Aorta (tissue), 5 donors: ENCODE measurements around the gene QRICH2. TPM values are rescaled to one million over a fixed set of nuclear protein-coding genes. Genes with fewer than 3 reads are reported as not detected.
"Not testable (repeated sequence)": the region's sequence is repeated elsewhere in the genome, so short reads cannot be mapped to it uniquely, and the experiment has no call there.

Source experiments
- ATAC-seq: fragments of 200-7000 bp; cut with Tn5 transposase; one replicate; pipeline ENCODE4 v1.9.1; 2022; ENCODE audit warnings: moderate library complexity; ENCODE audit not compliant: low FRiP score
- DNase-seq, 2 donors: peaks; one replicate each; pipeline ENCODE4 v3.0.0-alpha.2; 2020
- H3K27ac ChIP-seq, 2 donors: one replicate each; pipeline ENCODE4 v1.5.1; 2013; ENCODE audit warnings: low read length in 2 of 2, mild to moderate bottlenecking in 2 of 2, moderate library complexity in 2 of 2, control low read depth in 1 of 2, inconsistent platforms in 1 of 2, low read depth in 1 of 2
- H3K27me3 ChIP-seq, 2 donors: one replicate each; pipeline ENCODE4 v1.6.1; 2013; ENCODE audit warnings: control low read depth in 1 of 2, low read length in 1 of 2, mild to moderate bottlenecking in 1 of 2, moderate library complexity in 1 of 2; ENCODE audit not compliant: insufficient read depth in 2 of 2, control insufficient read depth in 1 of 2
- H3K36me3 ChIP-seq, 2 donors: one replicate each; pipeline ENCODE4 v1.6.1; 2013; ENCODE audit warnings: control low read depth in 1 of 2, low read length in 1 of 2, mild to moderate bottlenecking in 1 of 2; ENCODE audit not compliant: insufficient read depth in 2 of 2, control insufficient read depth in 1 of 2
- H3K4me1 ChIP-seq, 2 donors: one replicate each; pipeline ENCODE4 v1.6.1; 2013; ENCODE audit warnings: low read length in 2 of 2, control low read depth in 1 of 2, mild to moderate bottlenecking in 1 of 2, moderate library complexity in 1 of 2; ENCODE audit not compliant: insufficient read depth in 2 of 2, control insufficient read depth in 1 of 2
- H3K4me3 ChIP-seq, 2 donors: one replicate each; pipeline ENCODE4 v1.5.1; 2013; ENCODE audit warnings: low read length in 2 of 2, control low read depth in 1 of 2, mild to moderate bottlenecking in 1 of 2
- H3K9me3 ChIP-seq: one replicate; pipeline ENCODE4 v1.6.1; 2013; ENCODE audit warnings: mild to moderate bottlenecking, low read length; ENCODE audit not compliant: control insufficient read depth
- WGBS, 2 donors: extraction: QIAGEN DNeasy Blood & Tissue Kit; methylation state at CpG; one replicate each; pipeline ENCODE4 v1.1.7; 2013; 5-methylcytosine and 5-hydroxymethylcytosine counted together
- intact Hi-C, 2 donors: fragments of 100-400 bp; cut with DNase I; formaldehyde crosslinking; loops; one replicate each; pipeline versions ENCODE4 v1.14.2 to v1.15.0; 2022
- polyA plus RNA-seq, 2 donors: library from polyadenylated mRNA; stranded (reverse); fragments of 200-250 nt; gene quantifications; one replicate each; pipeline ENCODE4 v1.2.3, GENCODE V29; 2013
- total RNA-seq, 2 donors: library from RNA; stranded (reverse); fragmentation: NEBNext Ultra II Directional; extraction: Animal tissue kit (Norgen Biotek cat#: 25700); gene quantifications; one replicate each; pipeline ENCODE4 v1.2.1, GENCODE V29; 2021
- donor health status: healthy with polysubstance abuse.
- donor health status: Bipolar disorder and iron deficiency.
- donor health status: DM: no; HTN: no; CAD: no.
- donor health status: DM: no; HTN: no; CAD: no.
- donor health status: DM: yes; HTN: yes; CAD: no.

The QRICH2 gene
- total and polyA plus RNA-seq, 4 donors: 1.4 to 12.8 (median 3.8) TPM

DNA sequence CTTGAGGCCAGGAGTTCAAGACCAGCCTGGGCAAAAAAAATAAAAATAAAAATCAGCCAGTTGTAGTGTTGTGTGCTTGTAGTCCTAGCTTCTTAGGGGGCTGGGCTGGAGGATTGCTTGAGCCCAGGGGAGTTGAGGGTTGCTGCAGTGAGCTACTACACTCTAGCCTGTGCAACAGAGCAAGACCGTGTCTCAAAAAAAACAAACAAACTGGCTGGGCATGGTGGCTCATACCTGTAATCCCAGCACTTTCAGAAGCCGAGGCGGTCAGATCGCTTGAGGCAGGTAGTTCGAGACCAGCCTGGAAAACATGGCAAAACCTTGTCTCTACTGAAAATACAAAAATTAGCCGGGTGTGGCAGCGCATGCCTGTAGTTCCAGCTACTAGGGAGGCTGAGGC is 47.9 kb downstream of the QRICH2 start:
- Histone ChIP-seq H3K27ac (no peak overlapping the region), H3K36me3 (no peaks in the 10 kb centered on the region), H3K4me3 (no peak overlapping the region), H3K27me3 (no peaks in the 10 kb centered on the region), H3K4me1 (no peaks in the 10 kb centered on the region), H3K9me3 (no peaks in the 10 kb centered on the region)
- ATAC-seq: no peak
- intact Hi-C loops: no loop called here
- no peak for DNase-seq
- 87 to 92% methylated on average over 7 of the region's 7 CpGs for WGBS, 2 donors

DNA sequence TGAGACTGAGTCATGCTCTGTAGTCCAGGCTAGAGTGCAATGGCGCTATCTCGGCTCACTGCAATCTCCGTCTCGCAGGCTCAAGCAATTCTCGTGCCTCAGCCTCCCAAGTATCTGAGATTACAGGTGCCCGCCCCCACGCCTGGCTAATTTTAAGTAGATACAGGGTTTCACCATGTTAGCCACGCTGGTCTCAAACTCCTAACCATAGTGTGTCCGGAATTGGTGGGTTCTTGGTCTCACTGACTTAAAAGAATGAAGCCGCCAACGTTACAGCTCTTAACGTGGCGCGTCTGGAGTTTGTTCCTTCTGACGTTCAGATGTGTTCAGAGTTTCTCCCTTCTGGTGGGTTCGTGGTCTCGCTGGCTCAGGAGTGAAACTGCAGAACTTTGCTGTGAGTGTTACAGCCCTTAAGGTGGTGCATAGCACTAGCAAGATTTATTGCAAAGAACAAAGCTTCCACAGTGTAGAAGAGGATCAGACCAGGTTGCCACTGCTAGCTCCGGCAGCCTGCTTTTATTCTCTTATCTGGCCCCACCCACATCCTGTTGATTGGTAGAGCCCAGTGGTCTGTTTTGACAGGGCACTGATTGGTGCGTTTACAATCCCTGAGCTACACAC is 51.5 kb downstream of the QRICH2 start:
- H3K4me1 ChIP-seq, H3K9me3 ChIP-seq, ATAC-seq, H3K36me3 ChIP-seq, H3K27ac ChIP-seq, H3K4me3 ChIP-seq, H3K27me3 ChIP-seq, intact Hi-C loops: not testable (repeated sequence)
- DNase-seq: peak; percentile 12 to 25
- 78 to 81% methylated on average over 19 of the region's 19 CpGs for WGBS, 2 donors

DNA sequence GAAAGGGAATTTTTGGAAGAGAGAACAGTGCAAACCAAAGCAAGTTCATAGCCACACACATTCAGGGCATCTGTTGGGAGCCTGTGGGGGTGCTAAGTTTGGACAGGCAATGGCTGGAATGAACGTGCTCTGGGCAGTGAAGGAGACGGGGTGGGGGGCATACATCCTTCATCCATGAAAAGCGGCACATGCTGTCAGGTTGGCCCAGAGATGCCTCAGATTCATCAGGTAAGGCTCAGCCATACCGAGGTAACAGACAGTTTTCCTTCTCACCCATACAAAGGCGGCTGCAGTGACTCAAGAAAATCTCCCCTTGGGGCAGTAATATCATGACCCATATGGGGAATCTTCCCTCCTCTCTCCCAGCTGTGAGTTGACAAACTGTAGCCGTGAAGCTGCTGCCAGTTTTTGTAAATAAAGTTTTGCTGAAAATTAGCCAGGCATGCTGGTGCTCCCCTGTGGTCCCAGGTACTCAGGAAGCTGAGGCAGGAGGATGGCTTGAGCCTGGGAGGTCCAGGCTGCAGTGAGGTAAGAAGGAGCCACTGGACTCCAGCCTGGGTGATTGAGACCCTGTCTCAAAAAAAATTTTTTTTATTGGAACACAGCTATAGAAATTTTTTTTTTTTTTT is 52.2 kb downstream of the QRICH2 start:
- ATAC-seq: no peak
- WGBS, 2 donors: 65% methylated on average over 6 of the region's 6 CpGs
- Histone ChIP-seq H3K36me3 (no peaks in the 10 kb centered on the region), H3K27ac (no peak overlapping the region), H3K4me1 (no peaks in the 10 kb centered on the region), H3K4me3 (no peak overlapping the region), H3K9me3 (no peaks in the 10 kb centered on the region), H3K27me3 (no peaks in the 10 kb centered on the region)
- intact Hi-C loops: no loop called here
- peak in 1 of 2 donors; percentile 10 for DNase-seq

DNA sequence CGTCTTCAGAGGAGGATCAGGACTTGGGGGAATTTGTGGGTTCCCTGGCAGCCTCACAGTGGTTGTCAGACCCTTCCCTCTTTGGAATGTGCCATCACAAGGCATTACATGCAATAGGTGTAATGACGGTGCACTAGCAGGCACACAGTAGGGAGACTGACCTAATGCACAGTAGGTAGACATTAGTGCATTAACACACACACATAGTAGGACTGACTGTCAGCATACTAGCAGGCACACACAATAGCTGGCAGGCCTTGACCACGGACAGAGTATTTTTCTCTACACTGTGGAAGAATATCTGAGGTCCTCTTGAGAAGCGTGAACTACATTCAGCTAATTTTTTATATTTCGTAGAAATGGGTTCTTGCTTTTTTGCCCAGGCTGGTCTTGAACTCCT is 53.8 kb downstream of the QRICH2 start:
- no peaks in the 10 kb centered on the region for H3K4me1 ChIP-seq
- DNase-seq (no peak), ATAC-seq (no peak)
- no peaks in the 10 kb centered on the region for H3K36me3 ChIP-seq
- H3K4me3 ChIP-seq: no peak overlapping the region
- WGBS, 2 donors: 87 to 88% methylated on average over 5 of the region's 5 CpGs
- H3K27me3 ChIP-seq: no peaks in the 10 kb centered on the region
- H3K27ac ChIP-seq: no peak overlapping the region
- intact Hi-C loops: no loop called here
- H3K9me3 ChIP-seq: no peaks in the 10 kb centered on the region

DNA sequence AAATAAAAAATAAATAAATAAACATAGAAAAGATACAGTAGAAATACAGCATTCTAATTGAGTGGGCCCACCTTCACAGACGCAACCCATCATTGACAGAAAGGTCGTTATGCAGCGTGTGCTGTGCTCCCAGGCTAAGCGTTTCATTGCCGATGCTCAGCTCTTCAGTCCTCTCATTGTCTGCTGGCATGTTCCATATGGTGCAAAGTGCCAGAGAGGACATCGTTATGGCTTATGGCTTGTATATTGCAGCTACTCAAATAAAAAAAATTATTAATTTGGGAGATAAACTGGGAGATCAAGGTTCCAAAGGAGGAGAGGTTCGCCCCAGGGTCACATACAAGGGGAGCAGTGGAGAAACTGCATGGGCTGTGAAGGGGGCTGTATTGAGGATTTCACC is 54.2 kb downstream of the QRICH2 start:
- 91 to 95% methylated on average over 7 of the region's 7 CpGs for WGBS, 2 donors
- intact Hi-C loops: no loop called here

DNA sequence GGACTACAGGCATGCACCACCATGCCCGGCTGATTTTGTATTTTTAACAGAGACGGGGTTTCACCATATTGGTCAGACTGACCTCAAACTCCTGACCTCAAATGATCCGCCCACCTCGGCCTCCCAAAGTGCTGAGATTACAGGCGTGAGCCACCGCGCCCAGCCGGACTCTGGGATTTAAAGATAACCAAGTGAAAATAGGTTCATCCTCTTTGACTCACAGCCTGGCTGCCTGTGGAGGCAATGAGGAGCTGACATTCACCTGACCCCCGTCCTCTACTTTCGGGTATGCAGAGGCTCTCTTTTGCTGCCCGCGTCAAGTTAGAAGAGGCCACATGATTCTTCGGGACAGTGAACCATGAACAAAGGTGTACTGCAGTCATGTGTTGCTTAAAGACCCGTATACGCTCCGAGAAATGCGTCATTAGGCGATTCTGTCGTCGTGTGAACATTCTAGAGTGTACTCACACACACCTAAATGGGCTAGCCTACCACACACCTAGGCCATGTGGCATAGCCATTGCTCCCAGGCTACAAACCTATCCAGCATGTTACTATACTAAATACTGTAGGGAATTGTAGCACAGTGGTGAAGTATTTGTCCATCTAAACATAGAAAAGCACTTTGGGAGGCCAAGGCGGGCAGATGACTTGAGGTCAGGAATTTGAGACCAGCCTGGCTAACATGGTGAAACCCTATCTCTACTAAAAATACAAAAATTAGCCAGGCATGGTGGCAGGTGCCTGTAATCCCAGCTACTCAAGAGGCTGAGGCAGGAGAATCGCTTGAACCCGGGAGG is 54.9 kb downstream of the QRICH2 start:
- H3K27ac ChIP-seq, ATAC-seq, H3K4me3 ChIP-seq, intact Hi-C loops, H3K4me1 ChIP-seq, H3K27me3 ChIP-seq, H3K36me3 ChIP-seq, H3K9me3 ChIP-seq: not testable (repeated sequence)
- WGBS, 2 donors: 89 to 90% methylated on average over 23 of the region's 23 CpGs
- DNase-seq: peak in 1 of 2 donors; percentile 71

More for the DNA sequence above, 54.2 kb downstream of the QRICH2 start:
- Histone ChIP-seq H3K9me3 (no peaks in the 10 kb centered on the region), H3K4me1 (no peaks in the 10 kb centered on the region), H3K36me3 (no peaks in the 10 kb centered on the region), H3K27me3 (no peaks in the 10 kb centered on the region), H3K27ac (no peak overlapping the region), H3K4me3 (no peak overlapping the region)
- peak in 1 of 2 donors; percentile 25 for DNase-seq
- ATAC-seq: no peak

DNA sequence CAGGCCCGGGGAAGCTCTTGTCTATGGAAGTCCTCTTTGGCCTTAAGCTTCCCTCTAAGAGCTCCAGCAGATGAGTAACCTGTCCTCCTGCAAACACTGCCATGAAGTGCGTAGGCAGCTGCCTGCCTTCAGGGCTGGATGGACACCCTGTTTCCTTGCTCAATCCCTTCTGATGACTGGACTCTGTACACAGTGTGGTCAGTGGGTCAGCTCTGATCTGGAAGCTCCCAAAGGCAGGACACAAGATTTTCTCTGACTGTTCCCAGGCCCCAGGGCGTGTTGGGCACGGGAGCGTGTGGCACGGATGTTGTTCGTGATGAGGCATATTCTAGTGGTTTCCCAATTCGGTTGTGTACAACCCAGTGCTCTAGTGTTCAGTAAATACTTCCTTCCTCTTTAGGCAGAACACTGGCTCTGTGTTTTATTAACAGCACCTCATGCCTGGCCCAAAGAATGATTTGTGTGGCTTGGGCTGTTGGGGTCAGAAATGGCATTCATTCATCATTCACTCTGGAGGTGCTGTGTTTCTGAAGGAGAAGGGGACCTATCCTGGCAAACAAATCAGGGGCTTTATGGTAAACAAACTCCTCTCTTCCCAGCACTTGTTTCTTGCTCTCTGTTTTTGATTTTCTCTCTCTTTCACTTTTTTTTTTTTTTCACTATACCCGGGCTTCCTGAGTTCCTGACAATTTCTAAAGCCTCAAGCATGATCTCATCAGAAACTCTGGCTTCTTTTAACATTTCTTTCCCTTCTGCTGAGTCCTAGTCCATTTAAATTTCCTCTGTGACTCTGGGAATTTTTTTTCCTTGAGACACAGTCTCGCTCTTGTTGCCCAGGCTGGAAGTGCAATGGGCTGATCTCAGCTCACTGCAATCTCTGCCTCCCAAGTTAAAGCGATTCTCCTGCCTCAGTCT is 55.8 kb downstream of the QRICH2 start:
- H3K36me3 ChIP-seq: no peaks in the 10 kb centered on the region
- H3K4me1 ChIP-seq: no peaks in the 10 kb centered on the region
- H3K9me3 ChIP-seq: no peaks in the 10 kb centered on the region
- peak; percentile 80 to 81 for DNase-seq
- no peak overlapping the region for H3K4me3 ChIP-seq
- no peak overlapping the region for H3K27ac ChIP-seq
- H3K27me3 ChIP-seq: no peaks in the 10 kb centered on the region
- intact Hi-C loops: no loop called here
- 59% methylated on average over 11 of the region's 11 CpGs for WGBS, 2 donors
- ATAC-seq: peak; percentile 78

DNA sequence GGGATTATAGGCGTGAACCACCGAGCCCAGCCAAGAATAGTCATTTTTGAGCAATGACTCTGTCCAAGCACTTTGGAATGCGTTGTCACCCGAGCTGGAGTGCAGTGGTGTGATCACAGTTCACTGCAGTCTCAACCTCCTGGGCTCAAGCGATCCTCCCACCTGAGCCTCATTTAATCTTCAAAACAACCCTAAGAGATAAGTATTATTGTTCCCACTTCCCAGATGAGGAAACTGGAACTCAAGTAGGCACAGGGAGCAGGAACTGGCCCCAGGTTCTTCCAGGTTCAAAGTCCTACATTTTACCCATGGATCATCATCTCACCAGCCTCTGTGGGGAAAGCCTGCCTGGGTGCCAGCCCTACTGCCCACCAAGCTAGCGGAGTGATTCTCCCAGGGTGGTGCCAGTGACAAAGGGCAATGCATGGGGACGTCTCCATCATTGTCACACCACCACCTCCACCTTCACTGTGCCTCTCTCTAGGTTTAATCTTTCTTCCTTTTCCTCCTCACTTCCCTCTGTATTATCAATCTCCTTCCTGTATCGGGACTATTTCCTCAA is 56.5 kb downstream of the QRICH2 start:
- H3K4me1 ChIP-seq: no peaks in the 10 kb centered on the region
- H3K27me3 ChIP-seq: peaks cover 0 to under 1% of the 10 kb centered on the region in 2 donors
- intact Hi-C loops: no loop called here
- no peak overlapping the region for H3K4me3 ChIP-seq
- no peaks in the 10 kb centered on the region for H3K36me3 ChIP-seq
- WGBS, 2 donors: 80 to 87% methylated on average over 8 of the region's 8 CpGs
- DNase-seq: peak in 1 of 2 donors; percentile 21
- peaks cover under 1% of the 10 kb centered on the region for H3K9me3 ChIP-seq
- no peak overlapping the region for H3K27ac ChIP-seq
- ATAC-seq: no peak
